ENCODE data around the gene C1QTNF5. TPM values are rescaled to one million over a fixed set of nuclear protein-coding genes. Genes with fewer than 3 reads are reported as not detected.

The C1QTNF5 gene
- total RNA-seq, 1 experiment from 2014 or later: not detected

DNA sequence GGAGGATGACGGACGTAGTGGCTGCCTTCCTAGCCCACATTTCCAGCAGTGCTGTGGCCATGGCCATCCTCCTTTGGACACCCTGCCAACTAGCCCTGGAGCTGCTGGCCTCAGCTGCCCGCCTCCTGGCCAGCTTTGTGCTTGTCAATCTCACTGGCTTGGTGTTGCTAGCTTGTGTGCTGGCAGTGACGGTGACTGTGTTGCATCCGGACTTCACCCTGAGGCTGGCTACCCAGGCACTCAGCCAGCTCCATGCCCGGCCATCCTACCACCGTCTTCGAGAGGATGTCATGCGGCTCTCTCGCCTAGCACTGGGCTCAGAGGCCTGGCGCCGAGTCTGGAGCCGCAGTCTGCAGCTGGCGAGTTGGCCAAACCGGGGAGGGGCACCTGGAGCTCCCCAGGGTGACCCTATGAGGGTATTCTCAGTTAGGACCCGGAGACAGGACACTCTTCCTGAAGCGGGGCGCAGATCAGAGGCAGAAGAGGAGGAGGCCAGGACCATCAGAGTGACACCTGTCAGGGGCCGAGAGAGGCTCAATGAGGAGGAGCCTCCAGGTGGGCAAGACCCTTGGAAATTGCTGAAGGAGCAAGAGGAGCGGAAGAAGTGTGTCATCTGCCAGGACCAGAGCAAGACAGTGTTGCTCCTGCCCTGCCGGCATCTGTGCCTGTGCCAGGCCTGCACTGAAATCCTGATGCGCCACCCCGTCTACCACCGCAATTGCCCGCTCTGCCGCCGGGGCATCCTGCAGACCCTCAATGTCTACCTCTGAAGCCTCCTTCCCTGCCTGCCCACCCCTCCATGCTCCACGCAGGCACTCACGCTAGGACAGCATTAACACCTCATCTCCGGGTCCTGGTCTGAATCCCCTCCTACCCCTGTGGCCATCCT, 4.8 kb downstream of the C1QTNF5 start:
- TF ChIP-seq EZH2phosphoT487 (IDR thresholded peaks at IDR 0.05; ENCODE audit: borderline replicate concordance) (no peak), SIN3A (IDR thresholded peaks at IDR 0.05; ENCODE audit: low read depth) (no peak), CTCF (IDR thresholded peaks at IDR 0.05 in 2 of 3, conservative IDR thresholded peaks at IDR 0.05 in 1 of 3; ENCODE audit: borderline replicate concordance in 1 of 3, insufficient read depth in 1 of 3, low read depth in 2 of 3, low read length in 2 of 3) (no peak), EZH2 (IDR thresholded peaks at IDR 0.05) (no peak), POLR2AphosphoS5 (IDR thresholded peaks at IDR 0.05; ENCODE audit: low read depth, low read length) (no peak)
- TF ChIP-seq, protein P1, sequence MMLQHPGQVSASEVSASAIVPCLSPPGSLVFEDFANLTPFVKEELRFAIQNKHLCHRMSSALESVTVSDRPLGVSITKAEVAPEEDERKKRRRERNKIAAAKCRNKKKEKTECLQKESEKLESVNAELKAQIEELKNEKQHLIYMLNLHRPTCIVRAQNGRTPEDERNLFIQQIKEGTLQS (IDR thresholded peaks at IDR 0.05): no peak
- Histone ChIP-seq H3K4me2 (ENCODE audit: low read length) (peak overlapping the region; percentile 89), H4K20me1 (ENCODE audit: insufficient read depth) (no peaks in the 10 kb centered on the region), H3K27ac (ENCODE audit: low read depth, low read length) (peak overlapping the region; percentile 73; the same call in 1 of the 2 replicates), H3K79me2 (ENCODE audit: insufficient read depth, low read length) (peaks cover 30% of the 10 kb centered on the region), H3K9ac (ENCODE audit: low read length) (peak overlapping the region; percentile 95; the same call in 1 of the 2 replicates), H3K36me3 (ENCODE audit: control insufficient read depth in 1 of 2, insufficient read depth in 2 of 2, low read length in 2 of 2) (peaks cover 0 to 12% of the 10 kb centered on the region in 2 experiments; a peak in 2 of 4 replicates), H3K4me1 (ENCODE audit: control insufficient read depth in 1 of 2, insufficient read depth in 2 of 2, low read length in 2 of 2) (peaks cover 9 to 51% of the 10 kb centered on the region in 2 experiments), H3K27me3 (ENCODE audit: insufficient read depth, low read length) (no peaks in the 10 kb centered on the region), H3K9me3 (ENCODE audit: control insufficient read depth in 1 of 2, insufficient read depth in 1 of 2, low read depth in 1 of 2, low read length in 2 of 2) (no peaks in the 10 kb centered on the region), H3K4me3 (replicated peaks in 1 of 2; ENCODE audit: low read depth in 1 of 2, low read length in 2 of 2) (peak overlapping the region; percentile 84 to 95), H3K9me2 (ENCODE audit: insufficient read depth) (no peaks in the 10 kb centered on the region), H2AFZ (ENCODE audit: low read depth, low read length, poor library complexity, severe bottlenecking) (no peak overlapping the region)
- no peak for ATAC-seq
- intact Hi-C loops (cut with micrococcal nuclease): no loop called here
- no peak for DNase-seq (ENCODE audit: low read depth, low spot score)
- CTCF ChIA-PET: interaction anchor here (0.7 kb wide), 1 partner anchor 41 kb away, joined by 3 read pairs; no protein-coding TSS in a partner anchor
- BruUV-seq (replicated peaks): no TSS peak
- POLR2A ChIA-PET: interaction anchor here (0.6 kb wide), 1 partner anchor 233 kb away, joined by 3 read pairs; no protein-coding TSS in a partner anchor
- RAD21 ChIA-PET (ENCODE audit: low non-redundant PET in 1 of 2, low total read pairs in 2 of 2, uncharacterized antibody in 2 of 2, unreplicated experiment in 2 of 2): no interaction called here
